AG09319 (cell line): ENCODE results near the gene MAP1B.

Experiments used
- DNase-seq: peaks from one replicate; pipeline ENCODE4 v3.0.0-alpha.2; 2010; ENCODE audit warnings: low read depth; ENCODE audit errors: extremely low read depth
- TF ChIP-seq, protein P1 (sequence below): IDR thresholded peaks from 2 replicates; pipeline ENCODE4 v1.5.1; 2011; ENCODE audit warnings: low read depth, mild to moderate bottlenecking, inconsistent platforms, low read length, moderate library complexity

MAP1B gene

DNA sequence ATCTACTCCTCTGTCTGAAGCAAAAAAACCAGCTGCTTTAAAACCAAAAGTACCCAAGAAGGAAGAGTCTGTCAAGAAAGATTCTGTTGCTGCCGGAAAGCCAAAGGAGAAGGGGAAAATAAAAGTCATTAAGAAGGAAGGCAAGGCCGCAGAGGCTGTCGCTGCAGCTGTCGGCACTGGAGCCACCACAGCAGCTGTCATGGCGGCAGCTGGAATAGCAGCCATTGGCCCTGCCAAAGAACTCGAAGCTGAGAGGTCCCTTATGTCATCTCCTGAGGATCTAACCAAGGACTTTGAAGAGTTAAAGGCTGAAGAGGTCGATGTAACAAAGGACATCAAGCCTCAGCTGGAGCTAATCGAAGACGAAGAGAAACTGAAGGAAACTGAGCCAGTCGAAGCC lies 88.3 kb downstream of the MAP1B start:
- TF ChIP-seq, protein P1, sequence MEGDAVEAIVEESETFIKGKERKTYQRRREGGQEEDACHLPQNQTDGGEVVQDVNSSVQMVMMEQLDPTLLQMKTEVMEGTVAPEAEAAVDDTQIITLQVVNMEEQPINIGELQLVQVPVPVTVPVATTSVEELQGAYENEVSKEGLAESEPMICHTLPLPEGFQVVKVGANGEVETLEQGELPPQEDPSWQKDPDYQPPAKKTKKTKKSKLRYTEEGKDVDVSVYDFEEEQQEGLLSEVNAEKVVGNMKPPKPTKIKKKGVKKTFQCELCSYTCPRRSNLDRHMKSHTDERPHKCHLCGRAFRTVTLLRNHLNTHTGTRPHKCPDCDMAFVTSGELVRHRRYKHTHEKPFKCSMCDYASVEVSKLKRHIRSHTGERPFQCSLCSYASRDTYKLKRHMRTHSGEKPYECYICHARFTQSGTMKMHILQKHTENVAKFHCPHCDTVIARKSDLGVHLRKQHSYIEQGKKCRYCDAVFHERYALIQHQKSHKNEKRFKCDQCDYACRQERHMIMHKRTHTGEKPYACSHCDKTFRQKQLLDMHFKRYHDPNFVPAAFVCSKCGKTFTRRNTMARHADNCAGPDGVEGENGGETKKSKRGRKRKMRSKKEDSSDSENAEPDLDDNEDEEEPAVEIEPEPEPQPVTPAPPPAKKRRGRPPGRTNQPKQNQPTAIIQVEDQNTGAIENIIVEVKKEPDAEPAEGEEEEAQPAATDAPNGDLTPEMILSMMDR, result no peak
- no peak for DNase-seq

DNA sequence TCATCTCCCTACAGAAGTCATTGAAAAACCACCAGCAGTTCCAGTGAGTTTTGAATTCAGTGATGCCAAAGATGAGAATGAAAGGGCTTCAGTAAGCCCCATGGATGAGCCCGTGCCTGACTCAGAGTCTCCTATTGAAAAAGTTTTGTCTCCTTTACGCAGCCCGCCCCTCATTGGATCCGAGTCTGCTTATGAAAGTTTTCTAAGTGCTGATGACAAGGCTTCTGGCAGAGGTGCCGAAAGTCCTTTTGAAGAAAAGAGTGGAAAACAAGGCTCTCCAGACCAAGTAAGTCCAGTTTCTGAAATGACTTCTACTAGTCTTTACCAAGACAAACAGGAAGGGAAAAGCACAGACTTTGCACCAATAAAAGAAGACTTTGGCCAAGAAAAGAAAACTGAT lies 90.1 kb downstream of the MAP1B start:
- DNase-seq, result no peak
- TF ChIP-seq, protein P1, result no peak

DNA sequence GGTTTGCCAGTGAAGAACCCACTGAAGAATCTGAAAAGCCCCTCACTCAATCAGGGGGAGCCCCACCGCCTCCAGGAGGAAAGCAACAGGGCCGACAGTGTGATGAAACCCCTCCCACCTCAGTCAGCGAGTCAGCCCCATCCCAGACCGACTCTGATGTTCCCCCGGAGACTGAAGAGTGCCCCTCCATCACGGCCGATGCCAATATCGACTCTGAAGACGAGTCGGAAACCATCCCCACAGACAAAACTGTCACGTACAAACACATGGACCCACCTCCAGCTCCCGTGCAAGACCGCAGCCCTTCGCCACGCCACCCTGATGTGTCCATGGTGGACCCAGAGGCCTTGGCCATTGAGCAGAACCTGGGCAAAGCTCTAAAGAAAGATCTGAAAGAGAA lies 92.4 kb downstream of the MAP1B start:
- TF ChIP-seq, protein P1, result no peak
- no peak for DNase-seq

DNA sequence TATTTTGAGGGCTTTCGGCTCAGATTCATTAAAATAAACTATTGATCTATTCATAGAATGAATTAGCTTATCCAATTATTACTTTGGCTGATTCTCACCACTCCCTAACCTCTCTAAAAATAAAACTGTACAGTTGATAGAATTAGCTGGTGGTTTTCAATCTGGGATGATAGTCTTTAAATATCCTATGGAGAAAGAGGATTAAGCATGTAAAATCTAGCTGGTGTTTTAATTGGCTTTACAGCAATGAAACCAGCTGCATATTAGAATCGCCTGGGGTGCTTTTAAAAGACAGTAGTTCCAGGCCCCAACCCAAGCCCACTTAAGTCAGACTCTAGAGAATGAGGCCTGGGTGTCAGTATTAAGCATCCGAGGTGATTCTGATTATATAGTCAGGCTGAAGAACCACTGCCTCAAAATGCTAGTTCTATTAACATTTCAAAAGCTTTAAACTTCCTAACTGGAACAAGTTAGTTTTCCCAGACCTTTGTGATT lies 95.1 kb downstream of the MAP1B start:
- DNase-seq, result no peak
- TF ChIP-seq, protein P1, result no peak

DNA sequence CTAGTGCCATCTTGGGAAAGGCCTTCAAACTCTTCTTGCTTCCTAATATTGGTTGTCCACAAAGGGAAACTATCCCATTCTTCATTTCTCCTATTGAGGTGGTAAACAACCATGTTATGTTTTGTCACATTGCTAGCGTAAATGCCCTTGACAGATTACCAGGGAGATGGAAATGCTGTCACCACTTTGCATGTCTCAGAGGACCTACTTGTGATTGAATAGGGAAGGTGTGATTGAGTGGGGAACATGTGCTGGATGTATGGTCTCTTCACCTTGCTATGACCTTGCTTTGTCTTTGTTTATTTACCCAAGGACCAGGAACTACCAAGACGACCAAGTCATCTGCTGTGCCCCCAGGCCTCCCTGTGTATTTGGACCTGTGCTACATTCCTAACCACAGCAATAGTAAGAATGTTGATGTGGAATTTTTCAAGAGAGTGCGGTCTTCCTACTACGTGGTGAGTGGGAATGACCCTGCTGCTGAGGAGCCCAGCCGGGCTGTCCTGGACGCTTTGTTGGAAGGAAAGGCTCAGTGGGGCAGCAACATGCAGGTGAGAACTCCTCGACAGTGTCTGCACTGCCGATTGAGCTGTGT lies 96.1 kb downstream of the MAP1B start:
- TF ChIP-seq, protein P1, result no peak
- no peak for DNase-seq

DNA sequence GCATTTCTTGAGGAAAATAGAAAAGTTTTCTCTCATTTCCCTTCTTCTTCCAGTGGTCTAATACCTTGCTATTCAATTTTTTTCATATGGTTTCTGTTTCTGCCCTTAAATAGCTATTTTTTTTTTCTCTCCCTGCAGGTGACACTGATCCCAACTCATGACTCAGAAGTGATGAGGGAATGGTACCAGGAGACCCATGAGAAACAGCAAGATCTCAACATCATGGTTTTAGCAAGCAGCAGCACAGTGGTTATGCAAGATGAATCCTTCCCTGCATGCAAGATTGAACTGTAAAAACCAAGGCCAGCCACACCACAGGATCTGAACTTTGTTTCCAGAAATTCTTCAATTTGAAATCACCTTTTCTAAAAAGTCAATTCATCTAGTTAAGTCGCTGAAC lies 97.7 kb downstream of the MAP1B start:
- TF ChIP-seq, protein P1, result no peak
- no peak for DNase-seq

DNA sequence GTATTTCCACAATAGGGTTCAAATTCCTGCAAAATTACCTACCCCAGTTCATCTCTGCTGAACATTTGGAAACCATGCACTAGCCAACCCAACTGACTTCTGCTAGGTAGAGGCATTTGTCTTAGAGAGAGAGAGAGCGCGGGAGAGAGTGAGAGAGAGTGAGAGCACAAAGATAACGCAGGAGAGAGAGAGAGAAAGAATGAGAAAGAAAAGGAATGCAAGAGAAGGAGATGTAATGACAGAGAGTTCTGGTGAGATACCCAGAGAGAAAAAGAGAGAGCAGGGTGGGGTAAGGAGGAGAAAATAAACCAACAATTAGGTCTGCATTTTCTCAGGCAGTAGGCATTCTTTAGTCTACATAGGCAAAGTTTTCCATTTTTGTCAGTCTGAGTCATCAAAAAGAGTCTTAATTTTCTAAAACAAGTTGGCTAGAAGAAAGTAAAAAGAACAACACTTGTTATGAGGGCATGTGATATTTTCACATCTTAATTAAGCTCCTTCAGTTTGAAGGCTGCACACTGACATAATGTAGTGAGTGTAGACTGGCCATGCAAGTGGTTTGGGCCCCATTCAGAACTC lies 98.2 kb downstream of the MAP1B start:
- TF ChIP-seq, protein P1, result no peak
- DNase-seq, result no peak
